Heart right ventricle (tissue), 16 donors: Measurements from ENCODE around the gene MACROD2. TPM values are rescaled to one million over a fixed set of nuclear protein-coding genes. Genes with fewer than 3 reads are reported as not detected.

Source experiments
- ATAC-seq, 8 donors: fragments of 200-7000 bp; cut with Tn5 transposase; one replicate each; pipeline ENCODE4 v1.9.1; 2020; ENCODE audit warnings: mild to moderate bottlenecking in 8 of 8, moderate library complexity in 8 of 8, moderate number of reproducible peaks in 1 of 8
- DNase-seq, 2 donors: peaks; one replicate each; pipeline ENCODE4 v3.0.0-alpha.2; 2020
- H3K27ac ChIP-seq, 10 donors: fragments of 200-600 bp; sonication (generic) in 2 of 10; one replicate each; pipeline versions ENCODE4 v1.5.0 to v1.8.0; 2020 to 2022; ENCODE audit warnings: mild to moderate bottlenecking in 3 of 10
- H3K27me3 ChIP-seq, 7 donors: fragments of 200-600 bp; one replicate each; pipeline ENCODE4 v1.8.0; 2021 to 2022; ENCODE audit warnings: mild to moderate bottlenecking in 2 of 7
- H3K36me3 ChIP-seq, 9 donors: fragments of 200-600 bp; sonication (generic) in 1 of 9; one replicate each; pipeline versions ENCODE4 v1.5.0 to v1.8.0; 2020 to 2022; ENCODE audit warnings: mild to moderate bottlenecking in 2 of 9
- H3K4me1 ChIP-seq, 9 donors: fragments of 200-600 bp; sonication (generic) in 1 of 9; one replicate each; pipeline versions ENCODE4 v1.5.0 to v1.8.0; 2020 to 2022; ENCODE audit warnings: mild to moderate bottlenecking in 4 of 9
- H3K4me3 ChIP-seq, 10 donors: fragments of 200-600 bp; sonication (generic) in 2 of 10; one replicate each; pipeline versions ENCODE4 v1.5.0 to v1.8.0; 2020 to 2022; ENCODE audit warnings: mild to moderate bottlenecking in 7 of 10, moderate library complexity in 2 of 10
- H3K9me3 ChIP-seq, 11 donors: fragments of 200-600 bp in 10 of 11; sonication (generic) in 2 of 11; one replicate each; pipeline versions ENCODE4 v1.5.0 to v1.8.0; 2013 to 2022; ENCODE audit warnings: mild to moderate bottlenecking in 2 of 11, control low read depth in 1 of 11, moderate library complexity in 1 of 11
- WGBS, 2 donors: extraction: QIAGEN DNeasy Blood & Tissue Kit; methylation state at CpG; one replicate each; pipeline ENCODE4 v1.1.7; 2013; ENCODE audit warnings: inconsistent platforms in 1 of 2; 5-methylcytosine and 5-hydroxymethylcytosine counted together
- intact Hi-C, 10 donors: fragments of 100-400 bp; cut with DNase I; formaldehyde crosslinking; loops; one replicate each; pipeline versions ENCODE4 v1.11.1 to v1.14.2; 2022
- polyA plus RNA-seq, 2 donors: library from polyadenylated mRNA; stranded (reverse); fragments of 200-250 nt; gene quantifications; one replicate each; pipeline ENCODE4 v1.2.3, GENCODE V29; 2013
- total RNA-seq, 10 donors: library from RNA; stranded (reverse); fragmentation: NEBNext Ultra II Directional in 3 of 10; extraction: Animal tissue kit (Norgen Biotek cat#: 25700) in 3 of 10; gene quantifications; one replicate each; pipeline versions ENCODE4 v1.2.1 to v1.2.4, GENCODE V29; 2021 to 2023
- TF ChIP-seq, protein P1 (sequence below), 9 donors: fragments of 200-600 bp; sonication (generic) in 2 of 9; IDR thresholded peaks; one replicate each; pipeline versions ENCODE4 v1.5.0 to v1.8.0; 2021 to 2022; ENCODE audit warnings: antibody characterized with exemption in 9 of 9, mild to moderate bottlenecking in 5 of 9, moderate library complexity in 1 of 9
- donor health status: Arrhythmogenic right ventricular cardiomyopathy.
- donor health status: ischemic (EF 13 %, LVEDD 7.1; RV severe dilation, severe dysfunction).
- donor health status: healthy with polysubstance abuse.
- donor health status: DM: no; HTN: yes; CAD: no.
- donor health status: DM: no; HTN: no; CAD: no.
- donor health status: ischemic (EF 25% LVEDD 6.9; RV normal size, moderate dysfunction).
- donor health status: ischemic (EF 25% LVEDD 5.7; RV mildly dilated, moderate dysfunction).
- donor health status: healthy.
- donor health status: DM: yes; HTN: yes; CAD: no.
- donor health status: Ischemic cardiomyopathy.
- donor health status: ischemic (EF 35%, LVEDD 5.7; RV mildly dilated, moderate dysfunction).
- donor health status: nonischemic (EF 11% LVEDD 7.7; RV severe dilation, severe dysfunction).
- donor health status: DM: yes; HTN: yes; CAD: no.
- donor health status: PGD.
- donor health status: ischemic (EF 29% LVEDD 5.4; RV normal size, mild dysfunction).
- donor health status: nonischemic (EF 23%, LVEDD 6.1; RV moderate dilation, normal function).

MACROD2 gene
- total and polyA plus RNA-seq, 12 donors, result 0.28 to 6.4 (median 4.1) TPM

DNA sequence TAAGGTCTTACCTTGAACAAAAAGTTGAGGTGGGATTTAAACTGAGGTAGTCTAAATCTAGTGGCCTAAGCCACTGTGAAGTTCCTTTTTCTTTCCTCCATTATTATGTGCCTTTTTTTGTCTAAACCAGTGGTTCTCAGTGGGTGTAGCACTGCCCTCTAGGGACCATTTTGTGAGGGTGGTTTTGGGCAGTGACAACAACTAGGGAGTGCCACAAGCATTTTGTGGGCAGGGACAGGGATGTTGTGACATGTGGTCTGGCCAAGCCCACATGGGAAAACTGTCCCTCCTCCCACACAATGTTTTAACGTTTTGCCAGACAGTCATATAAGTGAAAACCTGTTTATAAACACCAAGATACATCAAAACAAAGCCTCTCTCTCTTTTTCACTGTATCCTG is 1241.5 kb downstream of the MACROD2 start:
- ATAC-seq (no peak), DNase-seq (no peak)
- Histone ChIP-seq H3K4me3 (no peak overlapping the region), H3K36me3 (no peaks in the 10 kb centered on the region), H3K4me1 (no peaks in the 10 kb centered on the region), H3K27ac (no peak overlapping the region), H3K27me3 (no peaks in the 10 kb centered on the region), H3K9me3 (no peaks in the 10 kb centered on the region)
- intact Hi-C loops, result no loop called here
- 28 to 37% methylated on average over 1 of the region's 1 CpG for WGBS, 2 donors
- TF ChIP-seq, protein P1, sequence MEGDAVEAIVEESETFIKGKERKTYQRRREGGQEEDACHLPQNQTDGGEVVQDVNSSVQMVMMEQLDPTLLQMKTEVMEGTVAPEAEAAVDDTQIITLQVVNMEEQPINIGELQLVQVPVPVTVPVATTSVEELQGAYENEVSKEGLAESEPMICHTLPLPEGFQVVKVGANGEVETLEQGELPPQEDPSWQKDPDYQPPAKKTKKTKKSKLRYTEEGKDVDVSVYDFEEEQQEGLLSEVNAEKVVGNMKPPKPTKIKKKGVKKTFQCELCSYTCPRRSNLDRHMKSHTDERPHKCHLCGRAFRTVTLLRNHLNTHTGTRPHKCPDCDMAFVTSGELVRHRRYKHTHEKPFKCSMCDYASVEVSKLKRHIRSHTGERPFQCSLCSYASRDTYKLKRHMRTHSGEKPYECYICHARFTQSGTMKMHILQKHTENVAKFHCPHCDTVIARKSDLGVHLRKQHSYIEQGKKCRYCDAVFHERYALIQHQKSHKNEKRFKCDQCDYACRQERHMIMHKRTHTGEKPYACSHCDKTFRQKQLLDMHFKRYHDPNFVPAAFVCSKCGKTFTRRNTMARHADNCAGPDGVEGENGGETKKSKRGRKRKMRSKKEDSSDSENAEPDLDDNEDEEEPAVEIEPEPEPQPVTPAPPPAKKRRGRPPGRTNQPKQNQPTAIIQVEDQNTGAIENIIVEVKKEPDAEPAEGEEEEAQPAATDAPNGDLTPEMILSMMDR (IDR thresholded peaks at IDR 0.05), result peak in 2 of 9 donors; percentile 11 to 22

DNA sequence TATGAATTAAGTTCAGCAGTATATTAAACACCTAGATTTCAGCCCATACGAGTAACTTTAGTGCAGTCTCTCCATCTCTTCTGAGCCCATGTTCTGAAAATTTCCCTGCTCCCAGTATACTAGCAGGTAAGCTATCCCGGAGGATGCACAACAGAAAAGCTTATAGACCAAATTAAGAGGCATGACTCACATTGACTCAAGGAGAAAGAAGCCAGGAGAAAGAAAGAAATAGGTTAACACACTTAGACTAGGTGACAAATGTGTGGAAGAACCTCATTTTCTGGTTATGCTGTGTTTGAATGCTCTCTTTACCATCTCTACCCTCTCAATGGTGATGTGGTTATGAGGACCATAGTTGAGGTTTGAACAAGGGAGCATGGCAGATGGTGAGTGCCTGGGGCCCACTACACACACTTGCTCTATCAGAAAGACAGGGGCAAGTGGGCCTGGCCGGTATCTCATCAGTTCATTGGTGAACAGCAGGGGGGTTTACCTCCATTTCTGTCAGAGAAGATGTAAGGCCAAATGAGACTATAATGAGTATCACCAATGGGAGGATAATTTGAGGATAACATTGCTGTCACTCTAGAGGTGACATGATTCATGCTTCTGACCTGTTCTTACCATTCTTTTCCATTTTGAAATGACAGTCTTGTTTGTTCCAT is 1244.4 kb downstream of the MACROD2 start:
- Histone ChIP-seq H3K4me1 (no peaks in the 10 kb centered on the region), H3K36me3 (no peaks in the 10 kb centered on the region), H3K27me3 (no peaks in the 10 kb centered on the region), H3K27ac (no peak overlapping the region), H3K9me3 (no peaks in the 10 kb centered on the region), H3K4me3 (no peak overlapping the region)
- ATAC-seq (no peak), DNase-seq (no peak)
- TF ChIP-seq, protein P1 (IDR thresholded peaks at IDR 0.05), result no peak
- WGBS, 2 donors, result 83 to 95% methylated on average over 3 of the region's 3 CpGs
- intact Hi-C loops, result no loop called here

DNA sequence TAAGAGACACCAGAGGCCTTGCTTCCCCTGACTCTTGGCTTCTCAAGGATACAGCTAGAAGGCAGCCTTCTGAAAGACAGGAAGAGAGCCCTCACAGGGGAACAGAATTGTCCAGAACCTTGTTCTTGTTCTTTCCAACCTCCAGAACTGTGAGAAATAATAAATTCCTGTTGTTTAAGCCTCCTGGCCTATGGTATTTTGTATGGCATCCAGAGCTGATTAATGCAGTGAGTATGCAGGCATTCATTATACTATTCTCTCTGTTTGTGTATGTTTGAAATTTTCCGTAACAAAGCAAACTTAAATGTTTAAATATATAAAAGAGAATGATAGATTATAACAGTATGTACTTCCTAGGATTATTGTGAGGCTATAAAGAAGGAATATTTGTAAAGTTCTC is 1245.5 kb downstream of the MACROD2 start:
- no peaks in the 10 kb centered on the region for H3K27me3 ChIP-seq
- no peaks in the 10 kb centered on the region for H3K4me1 ChIP-seq
- DNase-seq (no peak), ATAC-seq (no peak)
- H3K36me3 ChIP-seq, result no peaks in the 10 kb centered on the region
- intact Hi-C loops, result no loop called here
- H3K9me3 ChIP-seq, result no peaks in the 10 kb centered on the region
- WGBS, 2 donors, result 96 to 100% methylated on average over 1 of the region's 1 CpG
- TF ChIP-seq, protein P1 (IDR thresholded peaks at IDR 0.05), result no peak
- H3K4me3 ChIP-seq, result no peak overlapping the region
- H3K27ac ChIP-seq, result no peak overlapping the region

DNA sequence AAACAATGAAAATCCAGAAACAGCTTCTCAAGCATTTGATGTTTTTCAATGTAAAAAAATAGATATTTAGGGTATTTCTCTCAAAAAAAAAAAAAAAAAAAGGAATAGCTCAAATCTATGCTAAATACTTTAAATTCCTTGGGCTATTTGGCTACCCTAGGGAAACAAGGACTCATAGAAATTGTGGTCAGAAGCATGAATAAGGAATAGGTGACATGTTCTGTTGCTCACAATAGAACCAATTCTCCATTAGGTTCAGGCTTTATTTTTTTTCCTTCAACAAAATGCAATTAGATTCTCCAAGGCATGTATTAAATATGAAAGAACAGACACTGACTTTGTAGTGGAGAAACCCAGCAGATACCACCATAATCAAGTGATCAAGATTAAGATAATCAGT is 1246.4 kb downstream of the MACROD2 start:
- intact Hi-C loops, result no loop called here
- TF ChIP-seq, protein P1 (IDR thresholded peaks at IDR 0.05), result no peak
- H3K27ac ChIP-seq, result no peak overlapping the region
- no peak for DNase-seq
- no peaks in the 10 kb centered on the region for H3K36me3 ChIP-seq
- H3K4me3 ChIP-seq, result no peak overlapping the region
- no peaks in the 10 kb centered on the region for H3K27me3 ChIP-seq
- no peaks in the 10 kb centered on the region for H3K9me3 ChIP-seq
- no peak for ATAC-seq
- H3K4me1 ChIP-seq, result no peaks in the 10 kb centered on the region
